Thoracic aorta (tissue), 2 donors: ENCODE data around the gene CTDSP1. TPM values are rescaled to one million over a fixed set of nuclear protein-coding genes. Genes with fewer than 3 reads are reported as not detected.

ENCODE experiments used
- ATAC-seq: fragments of 150-250 bp; one replicate; pipeline ENCODE4 v1.8.0; 2017; ENCODE audit warnings: low read depth; ENCODE audit not compliant: insufficient number of reproducible peaks, low FRiP score
- DNase-seq: peaks from one replicate; pipeline ENCODE4 v3.0.0-alpha.2; 2020; ENCODE audit warnings: low spot score
- H3K27ac ChIP-seq, 2 donors: fragments of 200-600 bp; sonication (generic); 1 replicate in 1 of 2; 2 replicates in 1 of 2; pipeline ENCODE4 v1.5.1; 2016; ENCODE audit warnings: mild to moderate bottlenecking in 2 of 2, moderate library complexity in 2 of 2
- H3K27me3 ChIP-seq: fragments of 200-600 bp; sonication (generic); replicated peaks from 2 replicates; pipeline ENCODE4 v1.6.0; 2016; ENCODE audit warnings: mild to moderate bottlenecking; ENCODE audit not compliant: insufficient read depth
- H3K36me3 ChIP-seq: fragments of 200-600 bp; sonication (generic); one replicate; pipeline ENCODE4 v1.5.1; 2016
- H3K4me1 ChIP-seq, 2 donors: fragments of 200-600 bp; sonication (generic); 1 replicate in 1 of 2; 2 replicates in 1 of 2; pipeline versions ENCODE4 v1.5.1 to v1.6.0; 2016; ENCODE audit warnings: low read depth in 2 of 2, mild to moderate bottlenecking in 1 of 2; ENCODE audit not compliant: control insufficient read depth in 1 of 2
- H3K4me3 ChIP-seq: fragments of 200-600 bp; sonication (generic); 2 replicates; pipeline ENCODE4 v1.5.1; 2016; ENCODE audit warnings: mild to moderate bottlenecking
- H3K9me3 ChIP-seq: fragments of 200-600 bp; sonication (generic); 2 replicates; pipeline ENCODE4 v1.5.1; 2016
- CTCF ChIP-seq: fragments of 200-600 bp; sonication (generic); IDR thresholded peaks from one replicate; pipeline ENCODE4 v1.5.1; 2019; ENCODE audit warnings: antibody characterized with exemption
- total RNA-seq, 2 donors: library from RNA; depleted of rRNA; stranded (reverse); fragments of >200 nt; gene quantifications; one replicate each; pipeline versions ENCODE4 v1.1.0 to v1.2.3, GENCODE V29; 2016

The CTDSP1 gene
- total RNA-seq, 2 donors from 2014 or later: 141 to 182 TPM

- Histone ChIP-seq H3K4me1 (no peaks in the 10 kb centered on the region), H3K36me3 (no peaks in the 10 kb centered on the region), H3K27ac (no peak overlapping the region), H3K9me3 (no peaks in the 10 kb centered on the region), H3K4me3 (no peak overlapping the region), H3K27me3 (no peaks in the 10 kb centered on the region)
- ATAC-seq (no peak), DNase-seq (no peak)
- no peak for TF ChIP-seq CTCF
Observed at GRCh38 chr2:218419630-218420216, 20.1 kb downstream of the CTDSP1 start.

- H3K9me3 ChIP-seq: no peaks in the 10 kb centered on the region
- ATAC-seq (no peak), DNase-seq (no peak)
- H3K4me3 ChIP-seq: no peak overlapping the region
- no peak overlapping the region for H3K27ac ChIP-seq
- no peaks in the 10 kb centered on the region for H3K36me3 ChIP-seq
- H3K4me1 ChIP-seq: no peaks in the 10 kb centered on the region
- TF ChIP-seq CTCF: no peak
- H3K27me3 ChIP-seq: no peaks in the 10 kb centered on the region
Observed at GRCh38 chr2:218421027-218421426, 21.4 kb downstream of the CTDSP1 start.

- Histone ChIP-seq H3K36me3 (no peaks in the 10 kb centered on the region), H3K4me3 (no peak overlapping the region), H3K27me3 (no peaks in the 10 kb centered on the region), H3K4me1 (no peaks in the 10 kb centered on the region), H3K9me3 (no peaks in the 10 kb centered on the region), H3K27ac (no peak overlapping the region)
- no peak for ATAC-seq
- no peak for DNase-seq
- TF ChIP-seq CTCF: no peak
Observed at GRCh38 chr2:218422403-218423086, 22.9 kb downstream of the CTDSP1 start.

DNA sequence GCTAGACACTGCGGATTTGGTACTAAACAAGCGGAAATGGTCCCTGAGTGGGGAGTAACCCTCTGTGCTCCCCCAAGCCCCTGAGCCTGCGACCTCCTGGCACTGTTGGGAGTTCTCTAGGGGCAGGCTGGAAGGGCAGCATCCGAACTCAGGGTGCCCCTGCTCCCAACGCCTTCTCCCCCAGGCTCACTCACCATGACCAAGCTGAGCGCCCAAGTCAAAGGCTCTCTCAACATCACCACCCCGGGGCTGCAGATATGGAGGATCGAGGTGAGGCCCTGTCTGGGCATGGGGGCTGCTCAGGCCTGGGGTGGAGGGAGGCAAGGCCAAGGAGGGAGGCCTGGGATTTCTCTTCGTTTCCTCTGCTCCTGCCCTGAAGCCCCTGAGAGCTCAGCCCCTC lies 23.9 kb downstream of the CTDSP1 start:
- ATAC-seq: no peak

DNA sequence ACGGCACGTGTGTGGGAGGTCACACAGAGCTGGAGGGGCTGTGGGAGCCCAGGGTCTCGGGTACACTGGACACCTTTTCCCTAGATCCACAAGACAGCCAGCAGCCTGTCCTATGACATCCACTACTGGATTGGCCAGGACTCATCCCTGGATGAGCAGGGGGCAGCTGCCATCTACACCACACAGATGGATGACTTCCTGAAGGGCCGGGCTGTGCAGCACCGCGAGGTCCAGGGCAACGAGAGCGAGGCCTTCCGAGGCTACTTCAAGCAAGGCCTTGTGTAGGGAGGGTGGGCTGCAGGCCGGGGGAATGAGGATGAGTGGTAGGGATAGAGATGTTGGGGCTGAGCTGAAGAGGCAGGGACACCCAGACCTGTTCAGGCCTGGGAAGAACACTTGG lies 25.9 kb downstream of the CTDSP1 start:
- Histone ChIP-seq H3K4me3 (no peak overlapping the region), H3K4me1 (no peaks in the 10 kb centered on the region), H3K27me3 (no peaks in the 10 kb centered on the region), H3K9me3 (no peaks in the 10 kb centered on the region), H3K27ac (no peak overlapping the region), H3K36me3 (no peaks in the 10 kb centered on the region)
- DNase-seq: no peak
- ATAC-seq: no peak
- no peak for TF ChIP-seq CTCF

More for the DNA sequence above, 23.9 kb downstream of the CTDSP1 start:
- Histone ChIP-seq H3K4me1 (no peaks in the 10 kb centered on the region), H3K27ac (no peak overlapping the region), H3K9me3 (no peaks in the 10 kb centered on the region), H3K27me3 (no peaks in the 10 kb centered on the region), H3K36me3 (no peaks in the 10 kb centered on the region), H3K4me3 (no peak overlapping the region)
- no peak for TF ChIP-seq CTCF
- no peak for DNase-seq
